Measurements from ENCODE around the gene HAT1. TPM values are rescaled to one million over a fixed set of nuclear protein-coding genes. Genes with fewer than 3 reads are reported as not detected.

HAT1 gene
- total RNA-seq, 1 experiment from 2014 or later = 58.9 TPM

GRCh38 chr2:172009823-172010222 lies 87.6 kb downstream of the HAT1 start:
- ChIA-PET CTCF (no interaction called here), POLR2A (no interaction called here)
- Mint-ChIP-seq H3K9me3 (no peaks in the 10 kb centered on the region), H3K4me1 (peaks cover 21% of the 10 kb centered on the region), H3K27ac (no peak overlapping the region), H3K4me3 (no peak overlapping the region), H3K27me3 (ENCODE audit: low read depth) (no peaks in the 10 kb centered on the region), H3K36me3 (no peaks in the 10 kb centered on the region)
- TF ChIP-seq OVOL2 (CRISPR knock-in tag; IDR thresholded peaks at IDR 0.05; ENCODE audit: borderline replicate concordance) = no peak
- ATAC-seq (no peak), DNase-seq (ENCODE audit: low spot score) (no peak)

DNA sequence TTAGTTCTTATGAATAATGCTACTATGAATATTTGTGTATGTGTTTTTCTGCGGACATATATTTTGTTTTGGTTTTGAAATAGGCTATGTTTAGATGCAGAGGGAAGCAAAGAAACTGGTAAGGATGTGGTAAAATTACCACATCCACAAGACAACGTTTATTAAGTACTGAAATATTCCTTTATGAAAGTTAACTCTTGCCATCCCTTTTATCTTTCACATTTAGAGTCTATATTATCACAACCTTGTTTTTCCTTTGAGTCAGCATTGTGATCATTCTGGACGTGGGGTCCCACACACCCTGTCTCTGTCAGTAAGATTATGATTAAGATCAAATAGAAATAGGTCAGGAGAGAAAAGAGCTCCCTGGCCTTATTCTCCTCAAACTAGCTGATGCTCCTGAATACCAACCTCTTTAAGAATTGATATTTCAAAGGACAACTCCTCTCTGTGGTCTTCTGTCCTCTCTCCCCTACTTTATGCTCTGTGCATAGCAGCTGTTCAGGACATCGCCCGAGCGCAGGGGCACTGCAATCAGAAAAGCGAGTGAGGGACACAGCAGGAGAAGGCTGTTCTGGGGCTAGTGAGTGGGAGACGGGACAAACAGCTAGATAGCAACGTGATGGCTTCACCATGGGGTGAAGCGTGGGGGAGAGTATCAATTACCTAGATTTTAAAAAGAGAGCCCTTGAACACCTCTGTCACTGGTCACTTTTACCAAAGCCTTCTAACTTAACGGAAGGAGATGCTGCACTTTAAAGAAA lies 89.7 kb downstream of the HAT1 start:
- DNase-seq (ENCODE audit: low spot score) (no peak), ATAC-seq (peak; percentile 18; the same call in 1 of the 2 replicates)
- Mint-ChIP-seq H3K36me3 (no peaks in the 10 kb centered on the region), H3K4me1 (peaks cover 21% of the 10 kb centered on the region), H3K27ac (no peak overlapping the region), H3K4me3 (no peak overlapping the region), H3K27me3 (ENCODE audit: low read depth) (no peaks in the 10 kb centered on the region), H3K9me3 (peaks cover 4% of the 10 kb centered on the region; the same call in 1 of the 2 replicates)
- ChIA-PET POLR2A (no interaction called here), CTCF (interaction anchor here (0.9 to 1.1 kb wide), 3 partner anchors 73 to 224 kb away, joined by 3 to 4 read pairs (median 3); partner anchors contain the start of gene DLX1)
- TF ChIP-seq CREB1 (CRISPR knock-in tag; IDR thresholded peaks at IDR 0.05) = no peak

- H3K27me3 Mint-ChIP-seq (ENCODE audit: low read depth) = no peaks in the 10 kb centered on the region
- peak; percentile 55 for ATAC-seq
- POLR2A ChIA-PET = no interaction called here
- peaks cover 21% of the 10 kb centered on the region for H3K4me1 Mint-ChIP-seq
- peak; percentile 18 for DNase-seq (ENCODE audit: low spot score)
- CTCF ChIA-PET = interaction anchor here (0.9 to 1.1 kb wide), 3 partner anchors 72 to 224 kb away, joined by 3 to 4 read pairs (median 3); partner anchors contain the start of gene DLX1
- TF ChIP-seq NFATC4 (CRISPR knock-in tag; IDR thresholded peaks at IDR 0.05) (no peak), ZNF396 (CRISPR knock-in tag; IDR thresholded peaks at IDR 0.05; ENCODE audit: borderline replicate concordance) (no peak)
- H3K4me3 Mint-ChIP-seq = no peak overlapping the region
- peak overlapping the region; percentile 6; the same call in 1 of the 2 replicates for H3K27ac Mint-ChIP-seq
- H3K36me3 Mint-ChIP-seq = no peaks in the 10 kb centered on the region
- peaks cover 4% of the 10 kb centered on the region; the same call in 1 of the 2 replicates for H3K9me3 Mint-ChIP-seq
These were observed 90.6 kb downstream of the HAT1 start for GRCh38 chr2:172012677-172013391.

DNA sequence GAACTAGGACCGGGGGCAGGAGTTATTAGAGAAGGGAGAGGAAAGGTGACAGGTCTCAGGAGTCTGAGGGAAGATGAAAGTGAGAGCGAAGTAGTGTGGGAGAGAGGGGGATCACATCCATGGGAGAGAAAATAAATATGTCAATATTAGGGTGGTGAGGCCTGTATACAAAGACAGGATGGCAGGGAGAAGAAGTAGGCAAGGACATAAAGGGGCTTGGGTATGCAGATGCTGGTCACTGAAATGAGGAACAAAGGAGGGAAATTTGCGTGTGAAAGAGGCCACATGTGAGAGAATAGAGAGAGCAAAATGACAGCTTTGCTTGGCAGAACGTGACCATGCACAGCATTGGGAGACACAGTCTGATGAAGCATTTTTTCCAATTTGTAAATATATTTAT lies 91.1 kb downstream of the HAT1 start:
- ChIA-PET CTCF (no interaction called here), POLR2A (no interaction called here)
- no peak for TF ChIP-seq ZNF121 (CRISPR knock-in tag; IDR thresholded peaks at IDR 0.05)
- TF ChIP-seq HMGA2 (CRISPR knock-in tag; IDR thresholded peaks at IDR 0.05) = no peak
- no peak for TF ChIP-seq JAZF1 (CRISPR knock-in tag; IDR thresholded peaks at IDR 0.05)
- no peak for TF ChIP-seq HMGXB4 (CRISPR knock-in tag; IDR thresholded peaks at IDR 0.05)
- no peak for TF ChIP-seq ETV6 (CRISPR knock-in tag; IDR thresholded peaks at IDR 0.05)
- DNase-seq (ENCODE audit: low spot score) (no peak), ATAC-seq (peak; percentile 79)
- Mint-ChIP-seq H3K27ac (peak overlapping the region; percentile 6), H3K36me3 (no peaks in the 10 kb centered on the region), H3K4me3 (no peak overlapping the region), H3K9me3 (peaks cover 4% of the 10 kb centered on the region; the same call in 1 of the 2 replicates), H3K27me3 (ENCODE audit: low read depth) (no peaks in the 10 kb centered on the region), H3K4me1 (peaks cover 21% of the 10 kb centered on the region)

GRCh38 chr2:172021074-172021931 lies 99.0 kb downstream of the HAT1 start:
- ATAC-seq (peak; percentile 99), DNase-seq (ENCODE audit: low spot score) (peak; percentile 36)
- Mint-ChIP-seq H3K4me1 (peaks cover 15% of the 10 kb centered on the region), H3K4me3 (no peak overlapping the region), H3K9me3 (peaks cover 4% of the 10 kb centered on the region; the same call in 1 of the 2 replicates), H3K27me3 (ENCODE audit: low read depth) (no peaks in the 10 kb centered on the region), H3K27ac (peak overlapping the region; percentile 83), H3K36me3 (no peaks in the 10 kb centered on the region)
- POLR2A ChIA-PET = no interaction called here
- CTCF ChIA-PET = interaction anchor here (1.1 to 1.4 kb wide), 2 partner anchors 30 to 106 kb away, joined by 3 to 4 read pairs; no protein-coding TSS in a partner anchor
- TF ChIP-seq ZNF121 (CRISPR knock-in tag; IDR thresholded peaks at IDR 0.05) (no peak), USF2 (CRISPR knock-in tag; IDR thresholded peaks at IDR 0.05) (no peak), FOXJ3 (CRISPR knock-in tag; IDR thresholded peaks at IDR 0.05; ENCODE audit: borderline replicate concordance) (no peak), GABPB1 (CRISPR knock-in tag; IDR thresholded peaks at IDR 0.05) (peak; percentile 23; the same call in 1 of the 2 replicates), RORB (CRISPR knock-in tag; IDR thresholded peaks at IDR 0.05) (no peak), TCF7 (CRISPR knock-in tag; IDR thresholded peaks at IDR 0.05; ENCODE audit: low read depth) (no peak)
- TF ChIP-seq, protein P1, sequence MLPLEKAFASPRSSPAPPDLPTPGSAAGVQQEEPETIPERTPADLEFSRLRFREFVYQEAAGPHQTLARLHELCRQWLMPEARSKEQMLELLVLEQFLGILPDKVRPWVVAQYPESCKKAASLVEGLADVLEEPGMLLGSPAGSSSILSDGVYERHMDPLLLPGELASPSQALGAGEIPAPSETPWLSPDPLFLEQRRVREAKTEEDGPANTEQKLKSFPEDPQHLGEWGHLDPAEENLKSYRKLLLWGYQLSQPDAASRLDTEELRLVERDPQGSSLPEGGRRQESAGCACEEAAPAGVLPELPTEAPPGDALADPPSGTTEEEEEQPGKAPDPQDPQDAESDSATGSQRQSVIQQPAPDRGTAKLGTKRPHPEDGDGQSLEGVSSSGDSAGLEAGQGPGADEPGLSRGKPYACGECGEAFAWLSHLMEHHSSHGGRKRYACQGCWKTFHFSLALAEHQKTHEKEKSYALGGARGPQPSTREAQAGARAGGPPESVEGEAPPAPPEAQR (CRISPR knock-in tag; IDR thresholded peaks at IDR 0.05) = no peak

All from WTC11 (cell line).